ENCODE measurements around the gene NTN1.
"Not testable (repeated sequence)": the region's sequence is repeated elsewhere in the genome, so short reads cannot be mapped to it uniquely, and the experiment has no call there.

Gene NTN1

DNA sequence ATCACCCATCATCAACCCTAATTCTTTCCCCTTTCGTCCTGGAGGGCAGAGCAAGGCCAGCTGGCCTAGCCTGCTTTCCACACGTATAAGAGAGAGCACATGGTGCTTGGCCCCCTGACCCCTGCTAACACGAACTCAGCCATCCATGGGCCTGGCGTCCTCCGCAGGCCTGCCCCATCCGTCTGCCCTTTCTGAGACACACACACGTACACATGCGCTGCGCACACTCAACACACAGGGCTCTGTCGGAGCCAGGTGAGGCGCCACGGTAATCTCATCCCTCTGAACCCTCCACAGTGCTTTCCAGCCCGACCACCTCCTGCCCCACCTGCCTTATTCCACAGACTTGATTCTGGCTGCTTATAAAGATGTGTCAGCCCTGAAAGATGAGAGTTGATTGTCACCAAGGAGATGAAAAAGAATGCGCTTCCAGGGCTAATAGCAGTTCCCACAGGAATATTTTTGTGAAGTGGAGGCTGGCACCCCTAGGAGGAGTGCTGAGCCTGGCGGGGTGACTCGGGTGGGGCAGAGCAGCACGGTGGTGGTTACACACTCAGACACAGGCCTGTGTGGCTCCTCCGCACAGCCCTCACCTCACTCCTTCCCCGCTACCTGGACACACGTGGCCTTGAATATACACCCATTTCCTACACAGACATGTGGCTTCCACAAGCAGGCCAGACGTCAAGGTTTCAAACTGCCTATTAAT lies 228.1 kb downstream of the NTN1 start:
- DNase-seq: no peak
- ATAC-seq: no peak

DNA sequence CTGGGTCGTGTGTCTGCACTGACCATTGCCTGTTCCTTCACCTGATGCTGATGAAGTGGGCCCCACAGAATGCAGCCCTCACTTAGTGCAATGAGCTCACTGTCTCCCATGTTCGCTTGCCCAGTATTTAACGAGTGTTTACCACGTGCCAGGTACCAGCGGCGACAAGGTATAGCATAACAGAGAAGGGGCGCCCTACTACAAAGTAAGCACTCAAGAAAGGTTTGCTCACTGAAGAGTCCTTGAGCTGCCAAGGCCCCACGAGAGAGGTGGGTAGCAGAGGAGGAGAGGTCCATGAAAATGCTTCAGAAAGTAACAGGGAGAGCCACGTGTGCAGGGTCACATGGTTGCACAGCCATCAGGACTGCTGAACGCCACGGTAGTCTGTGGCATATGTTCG lies 230.0 kb downstream of the NTN1 start:
- no peak for DNase-seq
- ATAC-seq: no peak

DNA sequence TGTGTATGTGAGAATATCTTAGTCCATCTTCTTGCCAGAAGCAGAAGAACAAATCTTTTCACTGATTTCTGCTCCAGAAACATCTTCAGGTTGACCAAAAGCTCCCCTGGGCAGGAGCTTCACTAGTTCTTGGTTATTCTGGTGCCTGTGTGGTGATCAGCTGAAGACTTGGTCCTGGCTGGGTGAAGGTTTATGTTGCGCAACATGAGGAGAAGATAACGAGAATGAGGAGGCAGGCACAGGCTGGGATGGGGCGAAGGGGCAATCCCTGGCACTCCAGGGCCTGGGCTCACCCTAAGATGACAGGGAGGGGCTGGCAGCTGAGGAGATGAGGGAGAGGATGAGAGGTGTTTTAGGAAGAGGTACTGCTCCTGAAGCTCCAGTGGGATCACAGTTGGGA lies 232.0 kb downstream of the NTN1 start:
- DNase-seq: no peak
- ATAC-seq: no peak

DNA sequence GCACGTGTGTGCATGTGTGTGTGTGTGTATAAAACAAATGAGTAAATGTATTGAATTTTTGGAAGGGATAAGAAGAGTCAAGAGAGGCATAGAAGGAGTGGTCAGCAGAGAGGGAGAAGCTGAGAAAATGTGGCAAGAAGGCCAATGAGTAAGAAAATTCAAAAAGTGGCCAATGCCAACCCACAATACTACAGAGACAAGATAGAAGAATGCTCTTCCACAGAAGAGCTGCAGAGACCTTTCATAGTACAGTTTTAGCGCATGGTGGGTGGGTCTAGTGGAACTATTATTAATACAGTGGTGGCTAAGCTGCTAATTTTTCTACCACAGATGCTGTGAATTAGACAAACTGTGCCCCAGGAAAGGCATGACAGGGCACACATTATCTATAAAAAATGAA lies 233.5 kb downstream of the NTN1 start:
- ATAC-seq (no peak), DNase-seq (no peak)

DNA sequence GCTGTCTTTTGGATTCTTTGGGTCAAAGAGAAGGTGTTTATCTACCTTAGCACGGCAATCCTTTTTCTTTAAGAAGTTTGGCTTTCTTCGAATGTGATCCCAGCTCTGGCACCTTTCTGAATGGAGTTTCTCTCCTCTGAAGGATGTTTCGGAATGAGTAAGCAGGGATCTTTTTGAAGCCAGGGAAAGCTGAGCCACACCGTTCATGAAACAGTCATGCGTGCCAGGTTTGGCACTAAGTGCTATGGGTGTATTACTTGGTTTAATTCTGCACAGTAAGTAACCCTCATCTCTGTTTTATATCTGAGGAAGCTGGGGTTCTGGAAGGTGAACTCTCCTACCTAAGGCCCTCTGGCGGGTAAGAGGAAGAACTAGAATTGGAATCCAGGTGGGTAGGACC lies 234.5 kb downstream of the NTN1 start:
- DNase-seq (no peak), ATAC-seq (no peak)

DNA sequence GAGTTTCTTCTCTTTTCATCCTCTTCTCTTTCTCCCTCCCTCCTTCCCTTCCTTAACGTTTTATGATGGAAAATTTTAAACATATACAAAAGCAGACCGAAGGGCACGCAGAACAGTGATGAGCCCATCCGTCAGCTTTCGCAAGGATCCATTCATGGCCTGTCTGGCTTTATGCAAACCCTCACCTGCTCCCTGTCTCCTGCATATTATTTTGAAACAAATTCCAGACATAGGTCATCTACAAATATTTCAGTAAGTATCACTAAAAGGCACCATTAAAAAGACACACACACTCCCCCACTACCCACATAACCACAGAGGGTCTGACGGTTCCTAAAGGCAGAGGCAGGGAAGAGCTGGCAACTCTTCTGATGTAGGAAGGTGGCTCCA lies 235.0 kb downstream of the NTN1 start:
- ATAC-seq (no peak), DNase-seq (no peak)

DNA sequence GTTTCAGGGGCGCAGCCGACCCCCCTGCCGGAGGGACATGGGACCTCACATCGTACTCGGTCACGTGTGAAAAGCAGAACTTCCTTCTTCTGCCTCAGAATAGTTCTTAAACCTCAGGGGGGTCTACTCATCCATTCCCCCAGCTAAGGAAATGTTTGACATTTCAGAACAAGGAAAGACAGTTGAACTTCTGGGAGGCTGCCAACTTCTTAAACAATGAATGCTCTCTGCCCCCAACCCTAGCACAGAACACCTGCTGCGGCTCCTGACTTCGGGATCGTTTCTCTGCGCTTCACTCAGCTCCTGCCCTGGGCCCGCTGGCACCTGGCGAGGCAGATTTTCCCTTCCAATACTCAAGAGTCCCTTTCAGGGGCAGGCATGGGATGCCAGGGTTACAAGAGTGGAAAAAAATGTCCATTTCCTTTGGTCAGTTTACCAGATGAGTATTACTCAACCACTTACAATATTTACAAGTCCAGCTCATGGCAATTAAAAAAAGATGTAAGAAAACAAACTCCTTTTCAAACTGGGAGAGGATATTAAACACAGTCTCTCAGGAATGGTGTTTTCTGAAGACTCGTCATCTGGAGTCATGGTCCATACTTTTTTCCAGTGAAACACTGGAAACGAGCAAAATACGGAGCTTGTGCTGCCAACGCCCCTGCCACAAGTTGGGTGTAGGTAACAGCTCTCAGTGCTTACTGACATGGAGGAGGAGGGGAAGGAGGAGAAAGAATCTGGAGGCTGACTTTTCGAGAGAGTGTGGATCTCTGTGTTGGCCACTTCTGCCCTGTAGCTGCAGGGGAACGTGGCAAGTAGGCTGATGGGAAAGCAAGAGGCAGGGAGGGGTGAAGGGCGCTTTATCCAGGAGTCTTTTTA lies 235.7 kb downstream of the NTN1 start:
- no peak for DNase-seq
- peak; percentile 40 for ATAC-seq

DNA sequence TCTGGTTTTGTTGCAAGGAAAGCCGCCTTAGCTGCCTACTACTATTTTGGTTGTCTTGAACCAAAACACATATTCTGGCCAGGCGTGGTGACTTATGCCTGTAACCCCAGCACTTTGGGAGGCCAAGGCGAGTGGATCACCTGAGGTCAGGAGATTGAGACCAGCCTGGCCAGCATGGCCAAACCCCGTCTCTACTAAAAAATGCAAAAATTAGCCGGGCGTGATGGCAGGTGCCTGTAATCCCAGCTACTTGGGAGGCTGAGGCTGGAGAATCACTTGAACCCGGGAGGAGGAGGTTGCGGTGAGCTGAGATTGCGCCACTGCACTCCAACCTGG lies 236.3 kb downstream of the NTN1 start:
- DNase-seq, ATAC-seq: not testable (repeated sequence)

DNA sequence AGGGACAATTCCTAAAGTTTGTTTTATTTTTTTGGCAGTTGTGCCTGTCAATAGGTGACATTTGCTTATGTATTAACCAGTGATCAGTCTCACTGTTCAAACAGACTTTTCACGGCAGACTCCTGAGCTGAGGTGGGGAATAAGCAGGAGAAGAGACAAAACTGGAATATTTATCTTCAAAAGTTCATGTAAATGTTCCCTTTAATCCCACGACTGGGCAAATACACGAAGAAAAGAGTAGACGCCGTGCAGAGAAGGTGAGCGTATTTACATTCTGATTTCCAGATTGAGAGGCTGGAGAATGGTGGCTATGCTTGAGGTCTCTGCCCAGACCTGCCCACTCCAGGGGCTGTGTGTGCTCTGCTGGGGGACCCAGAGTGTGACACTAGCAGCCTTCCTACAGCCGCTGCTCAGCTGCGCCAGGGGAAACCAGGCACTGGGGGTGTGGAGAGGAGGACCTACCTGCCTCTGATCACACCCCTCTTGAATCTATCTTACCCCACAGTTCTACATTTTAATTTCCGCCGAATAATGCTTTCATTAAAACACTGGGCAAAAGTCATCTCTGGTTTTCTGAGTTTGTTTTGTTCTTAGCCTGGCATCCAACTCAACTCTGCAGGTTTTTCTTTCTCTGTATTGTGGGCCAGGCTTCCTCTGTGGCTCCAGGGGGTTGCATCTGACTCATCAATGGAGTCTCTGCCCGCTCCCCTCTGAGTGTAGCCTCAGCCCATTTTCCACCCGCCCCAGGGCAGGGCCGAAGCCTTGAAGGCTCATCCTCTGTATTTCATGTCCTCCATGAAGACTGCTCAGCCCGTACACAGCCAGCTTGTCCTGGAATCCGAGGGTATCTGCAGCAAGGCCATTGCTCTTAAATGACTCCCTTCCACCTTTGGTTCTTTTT lies 237.1 kb downstream of the NTN1 start:
- no peak for DNase-seq
- ATAC-seq: peak; percentile 75

DNA sequence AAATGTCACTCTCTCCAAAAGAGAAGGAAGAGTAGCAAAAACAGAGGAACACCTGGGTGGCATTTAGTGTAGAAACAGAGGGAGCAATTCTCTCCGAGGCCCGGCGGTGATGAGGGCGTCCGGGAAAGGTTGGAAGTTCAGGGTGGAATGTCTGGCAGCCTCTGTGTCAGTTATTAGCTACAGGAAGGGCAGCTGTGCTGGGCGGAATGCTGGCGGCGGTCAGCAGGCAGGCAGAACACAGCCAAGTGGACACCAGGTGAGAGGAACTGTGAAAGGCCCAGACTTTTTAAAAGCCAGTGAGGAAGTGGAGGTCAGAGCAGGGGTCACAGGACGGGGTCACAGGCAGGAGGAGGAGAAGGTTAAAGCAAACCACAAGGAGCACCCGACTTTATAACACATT lies 238.1 kb downstream of the NTN1 start:
- DNase-seq (no peak), ATAC-seq (no peak)

DNA sequence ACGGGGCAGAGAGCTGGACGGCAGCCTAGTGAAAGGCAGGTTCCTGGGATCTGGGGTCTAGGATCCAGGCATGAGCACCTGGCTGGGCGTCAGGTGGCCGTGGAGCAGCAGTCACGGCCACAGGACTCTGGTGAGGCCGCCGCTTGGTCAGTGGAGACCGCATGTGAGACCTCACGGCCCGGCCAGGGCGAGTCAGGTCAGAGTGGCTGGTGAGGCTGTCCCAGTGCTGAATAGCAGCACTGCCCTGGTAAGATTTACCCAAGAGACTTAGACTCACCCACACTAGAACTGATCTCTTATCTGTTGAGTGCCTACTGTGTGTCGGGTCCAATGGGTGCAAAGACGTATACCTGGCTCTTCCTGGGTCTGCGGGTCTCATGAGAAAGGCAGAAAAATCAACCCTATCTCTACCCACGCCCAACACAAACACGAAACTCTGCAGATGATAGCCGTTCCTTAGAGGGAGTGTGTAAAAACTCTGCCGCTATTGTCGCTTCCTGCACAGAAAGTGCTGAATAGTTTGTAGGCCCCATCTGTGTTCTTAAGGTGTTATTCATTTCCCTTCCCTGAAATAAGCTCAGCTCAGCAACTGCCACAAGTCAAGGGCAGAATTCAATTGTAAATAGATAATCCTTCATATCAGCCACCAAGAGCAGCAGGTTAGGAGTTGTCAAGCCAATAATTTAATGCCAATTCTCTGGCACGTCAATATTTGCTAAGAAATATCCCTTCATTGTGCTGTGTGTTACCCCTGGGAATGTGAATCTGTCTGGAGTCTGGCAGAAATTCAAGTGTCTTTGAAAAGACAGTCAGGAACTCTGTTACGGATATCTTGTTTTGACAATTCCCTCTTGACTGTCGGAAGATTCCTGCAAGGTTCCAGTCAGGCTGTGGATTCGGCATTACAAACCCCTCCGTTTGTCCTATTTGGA lies 240.0 kb downstream of the NTN1 start:
- DNase-seq (no peak), ATAC-seq (no peak)

DNA sequence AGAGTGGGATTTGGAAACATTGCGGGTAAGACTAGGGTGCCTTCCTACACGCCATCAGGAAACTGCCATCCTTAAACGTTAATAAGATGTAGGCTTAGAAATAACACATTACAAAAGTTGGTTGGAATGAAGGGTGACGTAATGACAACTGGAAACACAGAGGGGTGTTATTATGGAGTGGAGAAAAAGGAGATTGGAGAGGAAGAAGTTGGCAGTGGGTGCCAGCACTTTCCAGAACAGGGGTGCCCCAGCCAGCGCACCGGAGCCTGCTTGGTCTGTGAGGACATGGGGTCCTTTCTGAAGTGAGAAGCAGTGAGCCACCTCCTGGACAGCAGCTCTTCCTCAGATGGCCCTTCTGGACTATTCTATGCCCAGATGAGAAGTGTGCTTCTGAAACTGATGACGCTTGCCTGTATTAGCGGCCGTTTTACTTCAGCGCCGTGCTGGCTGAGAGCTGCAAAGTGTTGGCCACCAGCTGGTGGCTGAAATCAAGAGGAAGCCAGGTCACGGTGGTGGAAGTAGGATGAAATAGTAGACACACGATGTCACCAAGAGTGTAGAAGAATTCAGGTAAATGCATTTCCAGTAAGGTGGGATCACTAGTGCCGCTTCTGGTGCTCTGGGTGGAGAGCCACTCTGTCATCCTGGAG lies 244.8 kb downstream of the NTN1 start:
- DNase-seq: no peak
- no peak for ATAC-seq

DNA sequence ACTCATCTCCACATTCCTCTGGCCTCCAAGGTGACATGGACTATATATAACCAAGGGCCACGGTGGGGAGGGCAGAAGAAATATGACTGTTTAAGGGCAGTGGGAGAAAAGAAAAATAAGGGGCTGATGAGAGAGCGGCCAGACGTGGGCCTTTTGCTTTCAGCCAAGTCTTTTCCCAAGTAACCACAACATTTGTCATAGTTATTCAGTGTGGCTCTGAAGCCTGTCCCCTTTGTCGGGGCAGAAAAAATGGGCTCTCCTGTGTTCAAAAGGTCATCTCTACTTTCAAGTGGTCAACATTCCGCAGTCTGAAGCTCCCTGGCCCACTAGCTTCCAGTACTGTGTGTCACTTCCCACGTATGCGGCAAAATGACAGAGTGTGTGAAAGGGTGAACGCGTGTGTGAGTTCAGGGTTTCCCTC lies 245.4 kb downstream of the NTN1 start:
- ATAC-seq (no peak), DNase-seq (no peak)

DNA sequence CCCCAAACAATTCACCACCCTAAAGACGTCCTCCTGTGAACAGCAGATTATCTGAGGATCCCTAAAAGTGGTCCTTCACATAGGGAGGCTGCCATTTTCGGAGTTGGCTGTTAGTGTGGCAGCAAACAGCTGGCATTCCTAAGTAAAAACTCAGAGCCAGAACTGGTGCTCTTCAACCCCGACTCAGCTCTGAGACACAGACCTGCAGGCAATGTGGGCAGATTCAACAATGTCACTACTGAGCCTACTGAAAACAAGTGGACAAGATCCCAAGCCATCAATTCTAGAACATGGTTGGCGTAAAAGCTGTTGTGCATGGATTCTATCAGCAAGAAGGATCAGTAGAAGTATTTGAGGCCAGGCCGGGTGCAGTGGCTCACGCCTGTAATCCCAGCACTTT lies 247.2 kb downstream of the NTN1 start:
- DNase-seq (no peak), ATAC-seq (no peak)

DNA sequence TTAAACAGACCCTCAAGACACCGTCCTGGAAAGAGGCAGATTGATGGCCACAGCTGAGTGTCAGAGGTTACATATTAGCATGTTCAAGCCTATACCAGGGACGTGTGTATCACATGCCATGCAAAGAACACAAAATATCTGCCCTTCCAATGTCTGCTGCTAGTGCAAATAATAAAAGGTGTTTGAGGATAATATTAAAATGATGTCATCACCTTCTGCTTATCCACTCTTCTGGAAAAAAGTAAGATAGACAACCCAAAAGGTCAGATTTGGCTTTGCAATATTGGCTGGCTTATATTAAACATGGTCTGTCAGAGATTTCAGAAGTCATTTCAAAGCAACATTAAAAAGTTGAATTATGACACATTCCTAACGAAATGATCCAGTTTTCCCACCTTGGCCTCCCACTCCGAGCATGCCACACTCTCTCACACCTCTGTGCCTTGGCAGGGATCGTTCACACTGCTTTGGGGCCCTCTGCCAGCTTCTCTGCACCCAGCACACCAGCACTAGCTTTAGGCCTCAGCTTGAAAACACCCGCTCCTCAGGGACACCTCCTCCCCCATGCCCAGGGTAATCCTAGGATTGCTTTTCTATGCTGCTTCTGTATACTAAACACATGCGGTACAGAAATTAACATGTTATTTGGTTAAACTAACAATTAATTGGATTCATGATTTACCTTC lies 248.2 kb downstream of the NTN1 start:
- DNase-seq (no peak), ATAC-seq (no peak)

DNA sequence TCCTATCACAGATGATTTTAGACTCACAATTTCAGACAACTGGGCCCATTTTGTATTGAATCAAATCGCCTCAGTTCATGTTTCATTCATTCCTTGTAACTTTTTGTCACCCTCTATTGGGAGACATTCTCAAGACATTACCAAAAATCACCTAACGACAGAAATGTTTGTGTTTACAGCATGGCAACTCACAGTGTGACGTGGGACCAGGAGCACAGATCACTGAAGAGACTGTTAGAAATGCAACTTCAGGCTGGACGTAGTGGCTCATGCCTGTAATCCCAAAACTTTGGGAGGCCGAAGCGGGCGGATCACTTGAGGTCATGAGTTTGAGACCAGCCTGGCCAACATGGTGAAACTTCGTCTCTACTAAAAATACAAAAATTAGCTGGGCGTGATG lies 249.6 kb downstream of the NTN1 start:
- ATAC-seq (no peak), DNase-seq (no peak)

DNA sequence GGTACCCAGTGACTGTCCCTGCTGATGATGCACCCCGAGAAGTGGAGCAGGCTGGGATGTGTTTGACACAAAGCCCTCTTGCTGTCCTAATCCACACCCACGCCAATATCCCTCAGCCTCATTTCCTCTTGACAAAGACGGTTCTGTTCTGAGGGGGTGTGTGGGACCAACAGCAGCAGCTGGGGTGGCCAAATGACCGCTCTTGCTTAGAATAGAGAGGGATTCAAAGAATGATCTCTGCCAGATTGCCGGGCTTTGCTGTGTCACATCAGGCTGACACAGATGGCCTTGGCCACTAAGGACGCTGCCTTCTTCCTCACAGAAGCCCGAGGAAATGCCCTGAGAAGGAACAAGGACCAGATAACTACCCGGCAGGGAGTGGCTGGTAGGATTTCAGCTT lies 250.7 kb downstream of the NTN1 start:
- ATAC-seq (no peak), DNase-seq (no peak)

DNA sequence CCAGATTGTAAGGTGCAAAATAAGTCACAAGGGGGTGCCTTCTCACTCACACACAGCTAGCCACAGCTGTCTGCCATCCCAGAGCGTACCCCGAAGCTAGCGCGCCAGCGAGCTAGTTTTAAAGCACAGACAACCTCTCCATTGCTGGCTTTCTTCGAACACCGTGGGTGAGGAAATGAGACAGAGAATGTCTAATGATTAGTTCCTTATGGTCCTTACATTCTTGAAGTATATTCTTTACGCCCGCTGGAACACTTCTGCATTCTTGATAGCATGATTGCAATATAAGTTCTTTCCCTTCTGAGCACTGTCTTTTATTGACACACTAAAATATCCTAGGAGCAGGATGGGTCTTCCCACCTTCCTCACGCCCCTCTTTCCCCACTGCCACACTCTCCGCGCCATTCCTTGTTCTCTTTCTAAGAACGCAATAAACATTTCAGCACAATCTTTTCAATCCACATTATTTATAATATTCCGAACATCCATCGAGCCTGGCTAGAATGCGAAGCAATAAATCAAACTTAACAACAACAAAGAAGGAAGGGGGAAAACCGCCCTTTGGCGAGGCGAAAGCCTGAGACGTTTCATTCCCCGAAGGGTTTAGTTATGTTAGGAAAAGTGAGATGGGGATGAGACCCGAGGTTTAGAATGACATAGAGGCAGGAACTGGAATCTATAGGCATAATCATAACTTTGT lies 251.3 kb downstream of the NTN1 start:
- no peak for ATAC-seq
- DNase-seq: no peak

DNA sequence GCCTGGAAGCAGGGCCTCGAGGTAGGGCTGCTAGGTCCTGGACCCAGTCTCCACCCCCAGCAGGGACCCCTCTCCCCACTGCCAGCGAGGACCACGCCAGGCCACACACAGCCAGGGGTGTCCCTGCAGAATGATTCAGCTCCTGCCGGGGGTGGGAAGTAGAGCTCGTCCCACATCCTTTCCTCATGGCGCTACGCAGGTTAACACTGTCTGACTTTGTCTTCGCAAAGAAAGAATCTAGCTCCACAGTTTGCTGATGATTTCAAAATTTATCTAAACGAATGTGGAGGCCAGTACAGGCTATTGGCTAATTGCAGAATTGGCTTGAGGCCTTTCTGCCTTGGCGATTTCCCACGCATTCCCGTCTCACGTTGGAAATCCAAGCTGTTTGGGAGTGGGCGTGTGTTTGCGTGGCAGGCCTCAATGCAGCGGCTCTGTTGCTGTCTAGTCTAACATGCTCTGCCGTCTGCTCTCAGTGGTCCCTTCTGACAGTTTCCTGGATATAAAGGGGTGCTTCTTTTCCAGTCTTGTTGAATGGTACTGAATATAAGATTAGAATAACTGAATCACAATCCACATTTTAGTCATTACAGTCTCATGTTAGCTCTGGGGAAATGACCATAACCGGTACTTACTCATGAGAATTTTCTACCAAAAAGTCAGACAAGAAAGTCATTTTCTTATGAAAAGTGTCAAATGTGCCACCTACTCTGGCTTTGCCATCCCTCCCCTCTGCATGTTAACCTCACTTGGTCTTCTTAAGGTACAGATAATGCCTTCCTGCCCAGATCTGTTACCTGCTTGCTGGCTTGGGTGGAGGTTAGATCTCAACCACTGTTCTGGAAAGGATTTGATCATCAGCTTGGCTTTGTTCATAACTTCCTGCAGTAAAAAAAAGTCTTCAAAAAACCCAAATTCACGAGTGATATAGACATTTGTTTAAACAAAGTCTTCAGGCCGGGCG lies 252.4 kb downstream of the NTN1 start:
- peak; percentile 51 for DNase-seq
- ATAC-seq: peak; percentile 94
